HG03139 (cell line): Measurements from ENCODE around the gene XRCC3.

Source experiments
- ATAC-seq: cut with Tn5 transposase; IDR thresholded peaks from one replicate; pipeline ENCODE4 v1.9.1; 2021; ENCODE audit not compliant: unreplicated experiment

Gene XRCC3

GRCh38 chr14:103707329-103708263 is 7.7 kb downstream of the XRCC3 start:
- ATAC-seq, result no peak

GRCh38 chr14:103706551-103707328 is 8.5 kb downstream of the XRCC3 start:
- ATAC-seq, result no peak

GRCh38 chr14:103705504-103706284 is 9.6 kb downstream of the XRCC3 start:
- no peak for ATAC-seq

- no peak for ATAC-seq
Measured at GRCh38 chr14:103705118-103705503, 10.1 kb downstream of the XRCC3 start.

GRCh38 chr14:103704708-103705107 is 10.5 kb downstream of the XRCC3 start:
- no peak for ATAC-seq

GRCh38 chr14:103703433-103704385 is 11.5 kb downstream of the XRCC3 start:
- no peak for ATAC-seq

GRCh38 chr14:103702497-103703432 is 12.5 kb downstream of the XRCC3 start:
- ATAC-seq, result no peak

- no peak for ATAC-seq
Measured at GRCh38 chr14:103702095-103702494, 13.2 kb downstream of the XRCC3 start.

GRCh38 chr14:103700753-103701490 is 14.3 kb downstream of the XRCC3 start:
- ATAC-seq, result no peak

GRCh38 chr14:103699901-103700752 is 15.1 kb downstream of the XRCC3 start:
- ATAC-seq, result no peak

GRCh38 chr14:103699261-103699661 is 16.0 kb downstream of the XRCC3 start:
- ATAC-seq, result no peak

- ATAC-seq, result no peak
Measured at GRCh38 chr14:103698380-103699260, 16.6 kb downstream of the XRCC3 start.

- no peak for ATAC-seq
Measured at GRCh38 chr14:103697603-103698379, 17.5 kb downstream of the XRCC3 start.

- ATAC-seq, result no peak
Measured at GRCh38 chr14:103697206-103697602, 18.0 kb downstream of the XRCC3 start.

- no peak for ATAC-seq
Measured at GRCh38 chr14:103696466-103697071, 18.7 kb downstream of the XRCC3 start.
